ENCODE results near the gene MS4A3.
"Not testable (repeated sequence)": the region's sequence is repeated elsewhere in the genome, so short reads cannot be mapped to it uniquely, and the experiment has no call there.

DNA sequence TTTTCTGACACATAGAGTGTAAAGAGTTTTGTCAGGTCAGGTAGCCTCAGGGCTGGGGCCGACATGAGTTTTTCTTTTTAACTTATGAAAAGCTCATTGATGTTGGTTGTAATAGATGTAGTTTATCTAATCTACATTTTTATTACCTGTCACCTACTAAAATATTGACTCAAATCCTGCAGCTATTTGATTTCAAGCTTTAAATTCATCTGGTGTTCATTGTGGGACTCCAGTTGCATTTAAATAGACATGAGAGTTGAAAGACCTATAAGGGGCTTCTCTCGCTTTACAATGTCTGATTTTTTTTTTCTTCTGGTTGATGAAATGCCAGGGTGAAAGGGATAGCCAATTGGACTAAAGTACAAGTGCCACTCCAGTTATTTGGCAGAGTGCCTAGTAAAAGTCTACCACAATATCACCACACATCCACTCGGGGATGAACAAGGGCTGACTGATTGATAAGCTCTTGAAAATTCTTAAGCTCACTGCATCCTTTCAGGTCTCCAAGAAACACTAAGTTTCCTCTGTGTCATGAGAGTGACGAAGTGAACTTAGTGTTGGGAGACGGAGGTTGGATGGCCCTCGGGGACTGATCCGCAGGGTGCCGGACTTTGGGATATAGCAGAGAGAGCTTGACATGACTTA is 48.1 kb downstream of the MS4A3 start:
- TF ChIP-seq, protein P1, sequence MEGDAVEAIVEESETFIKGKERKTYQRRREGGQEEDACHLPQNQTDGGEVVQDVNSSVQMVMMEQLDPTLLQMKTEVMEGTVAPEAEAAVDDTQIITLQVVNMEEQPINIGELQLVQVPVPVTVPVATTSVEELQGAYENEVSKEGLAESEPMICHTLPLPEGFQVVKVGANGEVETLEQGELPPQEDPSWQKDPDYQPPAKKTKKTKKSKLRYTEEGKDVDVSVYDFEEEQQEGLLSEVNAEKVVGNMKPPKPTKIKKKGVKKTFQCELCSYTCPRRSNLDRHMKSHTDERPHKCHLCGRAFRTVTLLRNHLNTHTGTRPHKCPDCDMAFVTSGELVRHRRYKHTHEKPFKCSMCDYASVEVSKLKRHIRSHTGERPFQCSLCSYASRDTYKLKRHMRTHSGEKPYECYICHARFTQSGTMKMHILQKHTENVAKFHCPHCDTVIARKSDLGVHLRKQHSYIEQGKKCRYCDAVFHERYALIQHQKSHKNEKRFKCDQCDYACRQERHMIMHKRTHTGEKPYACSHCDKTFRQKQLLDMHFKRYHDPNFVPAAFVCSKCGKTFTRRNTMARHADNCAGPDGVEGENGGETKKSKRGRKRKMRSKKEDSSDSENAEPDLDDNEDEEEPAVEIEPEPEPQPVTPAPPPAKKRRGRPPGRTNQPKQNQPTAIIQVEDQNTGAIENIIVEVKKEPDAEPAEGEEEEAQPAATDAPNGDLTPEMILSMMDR (IDR thresholded peaks at IDR 0.05; ENCODE audit: insufficient read depth, low read depth, low read length), result not testable (repeated sequence)
- not testable (repeated sequence) for TF ChIP-seq EZH2 (IDR thresholded peaks at IDR 0.05; ENCODE audit: insufficient read depth, low read length)

Data from astrocyte (in vitro differentiated cells and primary cell).